Caki2 (cell line): Measurements from ENCODE around the gene PDE6C. TPM values are rescaled to one million over a fixed set of nuclear protein-coding genes. Genes with fewer than 3 reads are reported as not detected.
A peak's percentile ranks its signal among the peaks of the same experiment; 100 is the strongest.

ENCODE experiments used
- DNase-seq: peaks from one replicate; pipeline ENCODE4 v3.0.0-alpha.2; 2015; ENCODE audit warnings: low read depth
- in situ Hi-C: cut with HindIII; loops from 2 replicates; pipeline ENCODE4 v1.10.0; 2016; ENCODE audit warnings: low sequenced_read_pairs, low pct_unique_long_range_greater_than_20kb, mixed read lengths
- total RNA-seq: library from RNA; depleted of rRNA; stranded (reverse); fragments of >200 nt; shearing (Covaris generic); gene quantifications from 2 replicates; pipeline ENCODE4 v1.2.3, GENCODE V29; 2014; ENCODE audit warnings: low replicate concordance; rRNA removed

PDE6C gene
- not detected in 2 replicates for total RNA-seq

- DNase-seq = no peak
- in situ Hi-C loops = no loop called here
Observed at GRCh38 chr10:93612311-93612710, at the start of gene PDE6C. Gene PDE6C (plus strand): TSS chr10:93612537. CDS start chr10:93612726, 189 bp downstream.

- in situ Hi-C loops = no loop called here
- DNase-seq = no peak
Observed at GRCh38 chr10:93565446-93565845, 46.9 kb upstream of the PDE6C start.

- in situ Hi-C loops = no loop called here
- peak; percentile 80 for DNase-seq
Observed at GRCh38 chr10:93566435-93567276, 45.7 kb upstream of the PDE6C start, which contains the start of gene FFAR4. Gene FFAR4 (plus strand): TSS chr10:93566665. CDS start chr10:93566721, 56 bp downstream.

- no peak for DNase-seq
- in situ Hi-C loops = no loop called here
Observed at GRCh38 chr10:93567277-93568104, 44.8 kb upstream of the PDE6C start.

- in situ Hi-C loops = no loop called here
- DNase-seq = no peak
Observed at GRCh38 chr10:93568105-93568390, 44.3 kb upstream of the PDE6C start.

GRCh38 chr10:93570383-93570782 lies 42.0 kb upstream of the PDE6C start:
- in situ Hi-C loops = no loop called here
- DNase-seq = no peak

- no peak for DNase-seq
- in situ Hi-C loops = no loop called here
Observed at GRCh38 chr10:93572606-93573005, 39.7 kb upstream of the PDE6C start.

- DNase-seq = no peak
- in situ Hi-C loops = no loop called here
Observed at GRCh38 chr10:93573051-93573909, 39.1 kb upstream of the PDE6C start.

- in situ Hi-C loops = no loop called here
- DNase-seq = no peak
Observed at GRCh38 chr10:93573924-93574323, 38.4 kb upstream of the PDE6C start.

GRCh38 chr10:93576888-93577287 lies 35.4 kb upstream of the PDE6C start:
- no peak for DNase-seq
- in situ Hi-C loops = no loop called here

GRCh38 chr10:93577565-93577964 lies 34.8 kb upstream of the PDE6C start:
- in situ Hi-C loops = no loop called here

GRCh38 chr10:93579089-93579488 lies 33.2 kb upstream of the PDE6C start:
- in situ Hi-C loops = no loop called here
- no peak for DNase-seq

More at GRCh38 chr10:93577565-93577964, 34.8 kb upstream of the PDE6C start:
- no peak for DNase-seq

GRCh38 chr10:93579985-93580711 lies 32.2 kb upstream of the PDE6C start:
- in situ Hi-C loops = no loop called here
- DNase-seq = no peak

GRCh38 chr10:93580828-93581227 lies 31.5 kb upstream of the PDE6C start:
- DNase-seq = peak; percentile 14

GRCh38 chr10:93584445-93584844 lies 27.9 kb upstream of the PDE6C start:
- no peak for DNase-seq
- in situ Hi-C loops = no loop called here

More at GRCh38 chr10:93580828-93581227, 31.5 kb upstream of the PDE6C start:
- in situ Hi-C loops = no loop called here

- DNase-seq = no peak
- in situ Hi-C loops = no loop called here
Observed at GRCh38 chr10:93589648-93590562, 22.4 kb upstream of the PDE6C start.

GRCh38 chr10:93590638-93591037 lies 21.7 kb upstream of the PDE6C start:
- DNase-seq = no peak
- in situ Hi-C loops = no loop called here
